HPDE6-E6E7 (cell line): ENCODE measurements around the gene ACBD4.
A peak's percentile ranks its signal among the peaks of the same experiment; 100 is the strongest.

Source experiments
- DNase-seq: peaks from one replicate; pipeline ENCODE4 v3.0.0; 2011; ENCODE audit warnings: missing footprints; ENCODE audit errors: extremely low spot score

ACBD4 gene, protein sequence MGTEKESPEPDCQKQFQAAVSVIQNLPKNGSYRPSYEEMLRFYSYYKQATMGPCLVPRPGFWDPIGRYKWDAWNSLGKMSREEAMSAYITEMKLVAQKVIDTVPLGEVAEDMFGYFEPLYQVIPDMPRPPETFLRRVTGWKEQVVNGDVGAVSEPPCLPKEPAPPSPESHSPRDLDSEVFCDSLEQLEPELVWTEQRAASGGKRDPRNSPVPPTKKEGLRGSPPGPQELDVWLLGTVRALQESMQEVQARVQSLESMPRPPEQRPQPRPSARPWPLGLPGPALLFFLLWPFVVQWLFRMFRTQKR

DNA sequence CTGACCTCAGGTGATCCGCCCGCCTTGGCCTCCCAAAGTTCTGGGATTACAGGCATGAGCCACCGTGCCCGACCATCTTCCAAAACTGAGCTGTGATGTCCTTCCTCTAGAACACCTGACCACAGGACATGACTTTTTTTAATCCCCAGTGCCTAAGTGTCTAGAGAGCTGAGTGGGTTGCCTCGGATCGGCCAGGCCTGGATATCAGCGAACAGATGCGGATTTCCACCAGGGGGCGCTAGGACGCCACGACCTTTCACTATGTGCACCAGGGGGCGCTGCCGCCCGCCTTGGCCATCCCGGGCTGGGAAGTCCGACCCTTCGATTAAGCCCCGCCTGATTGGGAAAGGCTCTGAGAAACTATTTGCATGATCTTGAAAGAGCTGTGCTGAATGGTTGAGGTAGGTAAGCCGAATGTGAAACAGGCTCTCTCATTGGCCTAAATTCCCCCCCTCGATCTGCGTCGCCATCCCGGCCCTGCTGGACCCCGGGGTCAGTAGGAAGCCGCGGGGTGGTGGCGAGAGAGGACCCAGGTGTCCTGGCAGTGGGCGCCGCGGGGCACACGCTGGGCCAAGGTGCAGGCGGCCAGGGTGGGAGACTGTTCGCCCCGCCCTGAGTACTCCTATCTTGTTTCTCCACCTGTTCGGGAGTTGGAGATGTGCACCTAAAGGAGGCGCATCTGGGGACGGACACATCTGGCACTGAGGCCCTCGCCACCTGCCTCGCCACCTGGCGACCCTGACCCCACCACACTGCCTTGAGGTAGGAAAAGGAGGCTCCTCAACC is at the start of gene ACBD4:
Gene ACBD4 (plus strand): TSS at position 496 of the 786 bp plus-strand sequence. CDS start 458 bp downstream, outside the sequence.
- peak; percentile 97 for DNase-seq

DNA sequence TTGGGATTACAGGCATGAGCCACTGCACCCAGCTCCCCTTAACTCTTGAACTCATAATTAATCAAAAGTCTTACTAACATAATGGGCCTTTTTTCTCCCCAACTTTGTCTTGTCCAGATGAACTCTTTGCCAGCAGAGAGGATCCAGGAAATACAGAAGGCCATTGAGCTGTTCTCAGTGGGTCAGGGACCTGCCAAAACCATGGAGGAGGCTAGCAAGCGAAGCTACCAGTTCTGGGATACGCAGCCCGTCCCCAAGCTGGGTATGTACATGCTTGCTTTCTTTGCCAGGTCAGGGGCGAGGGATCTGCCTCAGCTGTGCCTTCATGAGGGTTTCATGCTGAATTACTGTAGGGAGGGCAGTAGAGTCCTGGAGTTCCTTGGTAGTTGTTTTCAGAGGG is 49.1 kb upstream of the ACBD4 start:
- DNase-seq = no peak

DNA sequence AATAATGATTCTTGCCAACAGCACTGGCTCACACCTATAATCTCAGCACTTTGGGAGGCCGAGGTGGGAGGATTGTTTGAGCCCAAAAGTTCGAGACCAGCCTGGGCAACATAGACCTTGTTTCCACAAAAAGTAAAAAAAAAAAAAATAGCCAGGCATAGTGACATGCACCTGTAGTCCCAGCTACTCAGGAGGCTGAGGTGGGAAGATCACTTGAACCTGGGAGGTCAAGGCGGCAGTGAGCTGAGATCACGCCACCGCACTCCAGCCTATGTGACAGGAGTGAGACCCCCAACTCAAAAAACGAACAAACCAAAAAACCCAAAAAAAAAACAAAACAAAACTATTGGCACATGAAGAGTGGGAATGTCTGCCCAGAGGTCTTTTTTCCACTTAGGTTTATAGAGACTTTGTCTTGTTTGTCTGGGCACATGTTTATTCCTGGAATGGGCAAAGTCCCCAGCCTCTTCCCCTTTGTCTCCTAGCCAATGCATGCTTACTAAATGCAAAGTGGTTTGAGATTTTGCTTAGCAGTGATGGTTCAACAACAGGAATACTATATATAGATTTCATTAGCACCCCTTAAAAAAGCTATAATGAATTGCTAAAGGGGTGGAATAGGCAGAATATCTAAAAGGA is 48.5 kb upstream of the ACBD4 start:
- no peak for DNase-seq

DNA sequence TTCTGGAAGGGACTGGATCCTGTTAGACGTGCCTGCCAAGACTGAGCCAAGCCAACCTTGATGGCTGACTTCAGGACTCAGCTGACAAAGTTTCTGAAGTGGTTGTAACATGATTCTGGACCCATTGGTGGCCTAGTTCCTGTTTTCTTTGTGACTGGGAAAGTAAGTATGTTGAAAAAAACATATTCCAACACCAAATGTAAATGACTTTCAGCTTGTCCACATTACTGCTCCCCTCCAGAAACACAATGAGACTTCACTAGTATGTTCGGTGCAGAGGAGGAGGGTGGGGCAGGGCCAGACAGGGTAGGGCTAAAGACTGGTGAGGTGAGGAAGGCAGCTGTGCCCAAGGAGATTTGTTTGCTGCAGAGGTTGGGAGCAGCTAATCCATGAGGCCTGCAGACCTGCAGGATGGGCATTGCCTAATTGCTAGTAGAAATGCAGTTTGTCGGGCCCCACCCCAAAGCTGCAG is 47.9 kb upstream of the ACBD4 start:
- no peak for DNase-seq

DNA sequence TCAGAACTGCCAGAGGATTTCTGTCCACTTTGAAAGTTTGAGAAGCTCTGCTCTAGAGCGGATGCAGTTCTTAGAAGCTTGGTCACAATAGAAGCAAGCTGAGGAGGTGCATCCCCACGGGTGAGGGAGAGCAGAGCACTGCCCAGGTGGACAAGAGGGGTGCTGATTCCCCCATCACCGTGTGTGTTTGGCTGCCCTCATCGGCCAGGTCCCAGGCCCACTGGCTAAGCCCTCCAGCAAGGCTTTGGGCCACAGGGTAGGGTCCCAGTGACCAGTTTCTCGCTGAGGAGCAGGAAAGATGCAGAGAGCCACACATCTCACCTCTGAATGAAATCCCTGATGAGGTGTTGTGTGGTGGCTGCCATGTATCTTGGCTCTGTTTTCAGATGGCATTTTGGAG is 47.5 kb upstream of the ACBD4 start:
- no peak for DNase-seq

DNA sequence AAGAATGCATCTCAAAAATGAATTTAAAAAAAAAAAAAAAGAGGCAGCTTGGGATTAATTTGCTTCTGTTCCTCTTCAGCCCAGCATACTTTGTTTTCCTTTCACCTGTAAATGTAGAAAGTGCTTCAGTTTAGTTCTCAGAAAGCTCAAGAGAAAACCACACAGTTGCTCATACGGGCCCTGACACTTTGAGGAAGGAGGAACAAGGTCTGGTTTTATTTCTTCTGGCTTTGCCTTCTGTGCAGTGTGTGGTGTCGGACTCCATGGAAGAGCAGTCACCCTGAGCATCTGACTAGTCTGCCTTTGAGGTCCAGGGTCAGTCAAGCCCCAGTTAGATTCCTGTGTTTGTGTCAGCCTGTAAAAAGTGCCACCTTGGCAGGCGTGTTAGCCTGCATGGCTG is 46.7 kb upstream of the ACBD4 start:
- no peak for DNase-seq

DNA sequence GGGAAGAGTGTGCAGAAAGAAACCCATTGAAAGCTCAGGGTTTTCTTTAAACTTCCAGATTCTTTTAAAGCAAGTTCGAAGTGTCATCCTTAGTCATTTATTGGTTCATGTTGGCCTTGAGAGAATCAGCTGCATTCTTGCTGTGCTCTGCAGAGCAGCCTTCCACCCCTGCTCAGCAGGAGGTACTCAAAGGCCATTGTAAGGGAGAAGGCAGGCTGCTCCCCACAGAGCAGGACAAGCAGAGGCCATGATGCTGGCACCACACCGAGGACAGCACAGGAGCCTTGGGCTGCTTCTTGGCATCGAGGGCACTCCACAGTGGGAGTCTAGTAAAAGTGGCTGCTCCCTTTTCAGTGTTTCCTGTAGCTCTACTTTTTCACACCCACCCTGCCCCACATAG is 44.8 kb upstream of the ACBD4 start:
- no peak for DNase-seq

DNA sequence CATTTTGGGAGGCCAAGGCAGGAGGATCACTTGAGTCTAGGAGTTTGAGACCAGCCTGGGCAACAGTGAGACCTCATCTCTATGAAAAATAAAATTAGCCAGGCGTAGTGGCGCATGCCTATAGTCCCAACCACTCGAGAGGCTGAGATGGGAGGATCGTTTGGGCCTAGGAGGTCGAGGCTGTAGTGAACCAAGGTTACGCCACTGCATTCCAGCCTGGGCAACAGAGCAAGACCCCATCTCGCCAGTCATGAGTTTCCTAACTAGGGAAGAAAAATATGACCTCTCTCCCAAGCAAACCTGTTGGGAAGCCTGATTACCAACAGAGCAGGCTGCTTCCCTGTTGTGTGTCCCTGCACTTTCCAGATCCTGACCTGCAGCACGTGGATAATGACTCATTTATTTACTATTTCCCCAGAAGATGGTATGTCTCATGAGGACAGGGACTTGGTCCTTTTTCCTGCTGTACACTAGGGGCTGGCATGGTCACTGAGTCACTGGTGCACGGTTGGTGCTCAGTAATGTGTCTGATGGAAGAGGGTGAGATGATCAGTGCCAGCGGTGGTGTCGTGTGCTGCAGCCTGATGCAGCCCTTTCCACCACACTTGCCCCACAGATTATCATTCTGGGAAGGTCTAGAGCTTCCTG is 43.6 kb upstream of the ACBD4 start:
- no peak for DNase-seq

DNA sequence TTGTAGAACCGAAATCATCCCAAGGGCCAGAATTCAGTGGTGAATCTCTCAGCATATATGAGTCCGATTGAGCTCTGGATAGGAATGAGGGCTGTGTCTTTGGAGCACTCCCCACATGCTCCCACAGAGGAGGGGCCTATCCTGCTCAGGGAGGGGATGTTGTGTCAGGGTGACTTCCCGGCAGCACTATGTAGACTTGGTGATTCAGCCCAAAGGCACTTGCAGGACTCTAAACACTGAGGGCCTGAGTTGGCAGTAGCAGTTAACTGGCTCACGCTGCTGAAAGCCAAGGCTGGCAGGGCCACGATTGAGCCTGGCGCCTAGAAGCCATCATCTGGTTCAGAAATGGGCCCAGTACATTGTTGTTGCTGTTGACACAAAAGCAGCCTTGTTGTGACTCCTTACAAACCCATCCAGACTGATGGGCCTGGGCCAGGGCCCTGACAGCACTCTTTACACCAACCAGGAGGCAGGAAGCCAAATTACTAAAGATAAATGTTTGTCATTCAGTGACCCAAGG is 42.5 kb upstream of the ACBD4 start:
- peak; percentile 97 for DNase-seq

DNA sequence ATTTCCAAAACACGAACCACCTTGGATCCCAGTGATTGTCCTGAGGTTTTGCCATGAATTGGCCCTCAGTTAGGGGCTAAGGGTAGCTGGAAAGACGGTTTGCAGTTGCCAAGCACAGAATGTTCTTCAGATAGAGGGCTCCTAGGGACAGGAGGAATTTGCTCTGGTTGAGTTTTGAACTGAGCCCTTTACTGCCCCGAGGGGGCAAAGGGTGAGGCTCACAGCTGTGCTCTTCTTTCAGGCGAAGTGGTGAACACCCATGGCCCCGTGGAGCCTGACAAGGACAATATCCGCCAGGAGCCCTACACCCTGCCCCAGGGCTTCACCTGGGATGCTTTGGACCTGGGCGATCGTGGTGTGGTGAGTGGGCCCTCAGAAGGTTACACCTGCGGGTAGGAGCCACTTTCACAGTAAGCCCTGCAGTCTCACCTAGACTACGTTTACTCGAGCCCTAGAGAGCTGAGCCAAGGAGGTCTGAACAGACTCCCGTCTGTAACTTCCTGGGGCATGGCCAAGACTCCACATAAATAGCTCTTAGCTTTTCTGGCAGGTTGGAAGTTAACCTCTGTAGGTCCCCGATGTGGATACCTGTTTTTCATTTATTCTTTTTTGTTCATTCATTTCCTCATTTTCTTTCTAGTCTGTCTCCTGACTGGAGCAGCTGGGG is 41.9 kb upstream of the ACBD4 start:
- DNase-seq = no peak

DNA sequence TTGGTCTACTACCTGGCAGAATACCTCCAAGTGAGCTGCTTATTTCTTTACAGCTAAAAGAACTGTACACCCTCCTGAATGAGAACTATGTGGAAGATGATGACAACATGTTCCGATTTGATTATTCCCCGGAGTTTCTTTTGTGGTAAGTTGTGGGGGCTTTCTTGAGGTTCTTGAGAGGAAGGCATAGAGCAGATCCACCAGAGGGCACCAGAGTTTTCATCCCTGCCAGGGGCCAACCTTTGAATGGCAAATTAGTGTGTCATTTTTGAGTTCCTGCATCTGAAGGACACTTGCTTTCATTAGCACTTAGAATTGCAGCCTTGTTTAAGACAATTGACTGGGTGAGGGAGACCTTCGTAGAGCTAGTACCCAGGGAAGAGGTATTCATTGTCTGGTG is 39.3 kb upstream of the ACBD4 start:
- DNase-seq = no peak

DNA sequence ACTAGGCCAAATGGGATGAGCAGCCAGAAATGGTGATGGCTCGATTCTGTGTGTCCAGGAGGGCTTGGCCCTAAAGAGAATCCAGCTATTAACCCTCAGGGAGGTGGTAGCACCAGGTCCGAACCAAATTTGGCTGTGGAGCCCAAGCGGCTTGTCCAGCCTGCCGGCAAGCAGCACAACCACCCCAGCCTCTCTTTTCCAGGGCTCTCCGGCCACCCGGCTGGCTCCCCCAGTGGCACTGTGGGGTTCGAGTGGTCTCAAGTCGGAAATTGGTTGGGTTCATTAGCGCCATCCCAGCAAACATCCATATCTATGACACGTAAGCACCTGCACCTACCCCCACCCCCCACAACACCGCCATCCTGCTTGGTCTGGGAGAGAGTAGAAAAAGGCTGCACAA is 38.6 kb upstream of the ACBD4 start:
- DNase-seq = no peak

DNA sequence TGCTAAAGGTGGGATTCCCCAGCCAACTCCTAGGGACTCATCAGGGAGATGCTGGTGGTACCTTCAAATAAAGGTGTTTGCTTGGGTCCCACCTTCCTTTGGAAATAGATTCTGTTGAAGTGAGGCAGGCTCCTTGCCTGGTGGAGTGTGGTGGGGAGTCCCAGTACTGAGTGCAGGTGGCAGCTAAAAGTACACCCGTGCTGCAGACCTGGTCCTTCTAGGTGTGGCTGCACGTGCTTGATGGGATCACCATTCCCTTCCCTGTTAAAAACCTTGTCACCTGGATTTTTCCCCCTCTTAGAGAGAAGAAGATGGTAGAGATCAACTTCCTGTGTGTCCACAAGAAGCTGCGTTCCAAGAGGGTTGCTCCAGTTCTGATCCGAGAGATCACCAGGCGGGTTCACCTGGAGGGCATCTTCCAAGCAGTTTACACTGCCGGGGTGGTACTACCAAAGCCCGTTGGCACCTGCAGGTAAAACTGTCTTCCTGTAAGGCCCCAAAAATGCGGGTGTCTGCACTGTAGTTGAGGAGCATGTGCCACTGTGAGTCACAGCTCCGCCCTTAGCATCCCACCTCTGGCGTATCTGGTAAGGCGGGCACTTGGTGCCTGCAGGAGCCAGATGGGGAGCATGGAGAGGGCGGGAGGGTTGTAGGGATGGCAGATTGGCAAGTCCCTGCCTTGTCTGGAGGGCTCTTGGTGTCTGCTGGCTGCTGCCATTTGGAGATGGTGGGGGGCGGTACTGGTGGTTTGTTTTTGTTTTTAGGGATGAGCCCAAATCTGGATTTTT is 37.2 kb upstream of the ACBD4 start:
- no peak for DNase-seq

DNA sequence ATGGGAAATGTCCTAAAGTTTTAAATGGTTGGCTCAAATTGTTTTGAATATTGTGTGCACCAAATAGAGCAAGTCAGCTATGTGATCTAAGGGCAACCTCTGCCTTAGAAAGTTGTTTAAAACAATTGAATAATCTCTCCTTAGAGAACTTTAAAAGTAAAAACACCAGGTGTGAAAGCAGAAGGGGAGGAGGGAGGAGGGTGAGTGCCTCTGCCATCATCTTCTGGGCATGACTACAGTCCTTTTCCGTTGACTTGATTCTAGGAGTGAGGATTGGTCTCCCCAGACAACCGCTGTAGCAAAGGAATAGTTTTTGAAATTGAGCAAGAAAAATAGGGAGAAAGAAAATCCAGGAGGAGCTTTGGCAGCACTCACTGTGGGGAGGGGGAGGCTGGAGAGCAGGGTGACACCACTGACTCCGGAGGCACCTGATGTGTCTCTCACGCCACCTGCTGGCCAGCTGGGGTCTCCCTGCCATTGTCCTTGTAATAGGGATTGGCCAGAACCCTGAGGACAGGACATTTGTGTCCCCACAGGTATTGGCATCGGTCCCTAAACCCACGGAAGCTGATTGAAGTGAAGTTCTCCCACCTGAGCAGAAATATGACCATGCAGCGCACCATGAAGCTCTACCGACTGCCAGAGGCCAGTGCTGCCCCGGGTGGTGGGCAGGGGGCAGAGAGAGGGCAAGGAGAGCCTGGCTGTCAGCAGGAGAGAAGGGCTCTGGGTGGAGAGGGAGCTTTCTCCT is 36.4 kb upstream of the ACBD4 start:
- DNase-seq = peak; percentile 93

DNA sequence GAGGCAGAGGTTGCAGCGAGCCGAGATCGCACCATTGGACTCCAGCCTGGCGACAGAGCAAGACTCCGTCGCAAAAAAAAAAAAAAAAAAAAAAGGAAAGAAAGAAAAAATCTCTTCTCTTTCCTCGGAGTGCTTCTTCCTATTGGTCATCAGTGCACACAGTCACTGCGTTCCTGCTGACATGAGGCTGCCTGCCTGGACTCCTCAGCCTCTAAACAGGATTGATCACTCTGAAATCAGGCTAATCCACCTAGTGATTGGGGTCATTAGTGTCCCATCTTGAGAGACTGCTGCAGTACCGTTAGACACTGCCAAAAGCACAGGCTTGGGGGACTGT is 34.0 kb upstream of the ACBD4 start:
- no peak for DNase-seq

DNA sequence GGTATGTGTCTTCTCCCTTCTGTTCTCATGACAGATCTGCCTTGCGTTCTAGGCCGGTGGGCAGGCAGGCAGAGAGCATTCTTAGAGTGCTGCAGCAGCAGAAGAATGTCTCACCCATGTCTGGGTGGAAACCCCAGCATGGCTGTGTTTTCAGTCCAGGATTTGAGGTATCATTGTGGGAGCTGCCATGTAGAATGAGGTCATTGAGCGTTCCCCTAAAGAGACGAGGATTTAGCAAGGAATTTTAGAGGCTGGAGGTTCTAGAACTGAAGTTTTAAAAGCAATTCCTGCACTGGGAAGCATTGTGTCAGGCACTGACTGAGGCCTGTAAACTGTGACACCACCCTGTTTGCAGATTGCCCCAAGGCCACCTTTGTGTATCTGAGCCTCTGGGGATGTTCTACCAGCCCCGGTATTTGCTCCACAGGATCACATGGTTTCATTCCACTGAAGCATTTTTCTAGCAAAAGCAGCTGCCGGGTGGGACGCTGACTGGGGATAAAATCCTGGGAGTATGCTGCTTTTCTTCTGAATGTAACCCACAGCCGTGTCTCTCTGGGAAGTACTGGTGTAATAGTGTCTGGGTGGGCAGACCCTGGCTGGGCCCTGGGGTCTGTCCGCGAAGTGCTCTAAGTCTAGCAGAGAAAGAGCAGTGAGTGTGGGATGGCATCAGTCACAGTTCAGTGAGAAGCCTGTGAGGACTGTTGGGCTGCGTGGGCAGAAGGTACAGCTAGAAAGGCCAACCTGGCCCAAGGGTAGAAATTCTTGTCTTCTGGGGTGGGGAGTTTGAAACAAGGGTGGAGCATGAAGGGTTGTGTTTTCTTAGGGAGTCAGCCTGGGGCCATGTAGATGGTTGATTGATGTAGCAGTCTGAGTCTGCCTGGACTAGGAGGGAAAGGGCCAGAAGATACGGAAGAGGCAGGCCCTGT is 33.3 kb upstream of the ACBD4 start:
- DNase-seq = no peak

DNA sequence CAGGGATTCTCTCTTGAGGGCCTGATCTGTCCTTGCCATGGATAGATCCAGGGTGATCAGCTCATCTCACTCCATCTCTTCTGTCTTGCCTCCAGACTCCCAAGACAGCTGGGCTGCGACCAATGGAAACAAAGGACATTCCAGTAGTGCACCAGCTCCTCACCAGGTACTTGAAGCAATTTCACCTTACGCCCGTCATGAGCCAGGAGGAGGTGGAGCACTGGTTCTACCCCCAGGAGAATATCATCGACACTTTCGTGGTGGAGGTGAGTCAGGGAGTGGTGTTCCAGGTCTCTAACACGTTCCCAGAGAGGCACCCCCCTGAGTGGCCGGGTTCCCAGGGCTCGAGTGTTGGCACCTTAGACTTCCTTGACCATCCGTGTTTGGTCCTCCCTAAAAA is 32.6 kb upstream of the ACBD4 start:
- DNase-seq = no peak

DNA sequence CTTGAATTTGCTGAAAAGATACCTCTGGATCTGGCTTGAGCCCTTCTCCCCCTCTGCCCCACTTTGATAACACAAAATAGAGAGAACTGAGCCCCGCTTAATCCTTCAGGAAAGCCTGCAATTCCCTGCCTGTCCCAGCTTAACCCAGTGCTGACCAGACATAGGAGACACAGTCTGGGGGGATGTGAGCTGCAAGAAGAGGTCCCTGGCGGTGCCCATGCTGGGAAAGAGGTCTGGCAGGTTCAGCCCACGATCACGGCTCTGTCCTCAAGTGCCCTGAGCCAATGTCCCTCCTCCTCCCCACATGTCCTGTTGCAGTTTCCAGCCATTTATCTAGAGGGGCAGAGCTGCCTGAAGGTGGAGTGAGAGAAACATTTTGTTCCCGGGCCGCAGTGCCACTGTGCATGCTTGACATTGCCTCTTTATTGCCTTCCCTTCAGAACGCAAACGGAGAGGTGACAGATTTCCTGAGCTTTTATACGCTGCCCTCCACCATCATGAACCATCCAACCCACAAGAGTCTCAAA is 32.2 kb upstream of the ACBD4 start:
- no peak for DNase-seq

DNA sequence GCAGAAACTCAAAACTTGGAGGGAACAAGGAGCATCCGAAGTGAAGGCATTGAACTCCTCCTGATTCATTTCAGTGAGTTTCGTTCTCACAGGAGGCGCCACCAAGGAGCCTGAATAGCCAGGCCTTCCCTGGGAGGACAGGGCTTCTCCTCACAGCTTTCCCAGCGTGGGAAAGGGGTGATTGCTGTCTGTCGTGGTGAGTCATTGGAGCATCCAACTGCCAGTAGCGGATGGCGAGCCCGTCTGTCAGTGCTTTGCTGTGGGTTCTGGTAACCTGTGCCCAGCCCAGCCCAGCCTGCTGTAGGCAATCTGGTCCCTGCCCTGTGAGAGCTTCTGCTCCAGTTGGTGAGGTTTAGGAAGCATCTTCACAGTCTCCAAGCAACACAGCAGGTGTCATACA is 31.5 kb upstream of the ACBD4 start:
- DNase-seq = no peak
